H1 (cell line): ENCODE measurements around the gene TSEN54. TPM values are rescaled to one million over a fixed set of nuclear protein-coding genes. Genes with fewer than 3 reads are reported as not detected.

Source experiments
- CTCF ChIA-PET: fragments of 300-600 bp; sonication (Branson Sonifier 250); formaldehyde crosslinking; loops from one replicate; lab custom pipeline; 2021; ENCODE audit not compliant: partially characterized antibody; lab: Charles Lee
- POLR2A ChIA-PET: fragments of 300-600 bp; sonication (Branson Sonifier 250); formaldehyde crosslinking; loops from one replicate; lab custom pipeline; 2021; ENCODE audit warnings: inconsistent platforms; ENCODE audit not compliant: partially characterized antibody; lab: Charles Lee
- DNase-seq, 2 experiments: peaks; one replicate each; pipeline versions ENCODE4 v3.0.0 to v3.0.0-alpha.2; 2010 to 2022; ENCODE audit warnings: low spot score in 2 of 2, low read depth in 1 of 2, mixed read lengths in 1 of 2
- FAIRE-seq: peaks from 2 replicates; lab custom pipeline; 2011; peaks lifted over from hg19 to GRCh38; lab: Jason Lieb, UNC
- H2AFZ ChIP-seq: 2 replicates; pipeline ENCODE4 v1.8.1; 2012; ENCODE audit warnings: low read length, inconsistent platforms
- H2AK5ac ChIP-seq: 2 replicates; pipeline ENCODE4 v1.6.1; 2013; ENCODE audit warnings: low read depth, low read length
- H2BK120ac ChIP-seq: replicated peaks from 2 replicates; pipeline ENCODE3; 2013; ENCODE audit warnings: low read depth, low read length, inconsistent platforms
- H2BK12ac ChIP-seq: 2 replicates; pipeline ENCODE4 v1.6.1; 2013; ENCODE audit warnings: low read depth, low read length
- H2BK15ac ChIP-seq: 2 replicates; pipeline ENCODE4 v1.6.1; 2013; ENCODE audit warnings: low read length
- H2BK20ac ChIP-seq: 2 replicates; pipeline ENCODE4 v1.6.1; 2013; ENCODE audit warnings: low read length
- H2BK5ac ChIP-seq: 2 replicates; pipeline ENCODE4 v1.6.1; 2013; ENCODE audit warnings: low read depth, low read length
- H3K14ac ChIP-seq: 2 replicates; pipeline ENCODE4 v1.6.1; 2013; ENCODE audit warnings: inconsistent platforms; ENCODE audit not compliant: insufficient read length
- H3K18ac ChIP-seq: 2 replicates; pipeline ENCODE4 v1.6.1; 2013; ENCODE audit warnings: low read length; ENCODE audit errors: extremely low read depth
- H3K23ac ChIP-seq: 2 replicates; pipeline ENCODE4 v1.6.1; 2013; ENCODE audit warnings: inconsistent platforms; ENCODE audit not compliant: insufficient read length
- H3K23me2 ChIP-seq: 2 replicates; pipeline ENCODE4 v1.6.1; 2013; ENCODE audit warnings: low read depth, low read length
- H3K27ac ChIP-seq: 2 replicates; pipeline ENCODE4 v1.6.1; 2011; ENCODE audit warnings: low read depth, low read length, inconsistent platforms
- H3K27me3 ChIP-seq, 4 experiments: replicated peaks in 1 of 4; 1 replicate in 1 of 4; 2 replicates in 3 of 4; pipeline versions ENCODE4 v1.6.1 to v1.8.1; 2011 to 2013; ENCODE audit warnings: low read length in 3 of 4, mild to moderate bottlenecking in 3 of 4, inconsistent platforms in 2 of 4, mixed read lengths in 2 of 4, moderate library complexity in 1 of 4; ENCODE audit not compliant: control insufficient read depth in 3 of 4, insufficient read depth in 3 of 4; ENCODE audit errors: extremely low read depth in 1 of 4
- H3K36me3 ChIP-seq, 4 experiments: 2 replicates each; pipeline versions ENCODE4 v1.6.1 to v1.8.1; 2011 to 2013; ENCODE audit warnings: mild to moderate bottlenecking in 4 of 4, low read length in 3 of 4, moderate library complexity in 2 of 4, control low read depth in 1 of 4, inconsistent platforms in 1 of 4; ENCODE audit not compliant: insufficient read depth in 4 of 4, control insufficient read depth in 2 of 4
- H3K4ac ChIP-seq: replicated peaks from 2 replicates; pipeline ENCODE3; 2013; ENCODE audit warnings: low read length, low read depth, mixed read lengths, inconsistent platforms; ENCODE audit not compliant: insufficient read length
- H3K4me1 ChIP-seq, 4 experiments: replicated peaks in 1 of 4; 1 replicate in 1 of 4; 2 replicates in 3 of 4; pipeline versions ENCODE4 v1.6.1 to v1.8.1; 2011 to 2013; ENCODE audit warnings: low read length in 3 of 4, inconsistent platforms in 2 of 4, mixed read lengths in 1 of 4; ENCODE audit not compliant: insufficient read depth in 4 of 4, control insufficient read depth in 3 of 4
- H3K4me2 ChIP-seq, 2 experiments: 2 replicates each; pipeline versions ENCODE4 v1.6.1 to v1.8.1; 2011 to 2013; ENCODE audit warnings: low read depth in 2 of 2, low read length in 2 of 2, control low read depth in 1 of 2, inconsistent platforms in 1 of 2, mild to moderate bottlenecking in 1 of 2; ENCODE audit not compliant: insufficient read depth in 1 of 2
- H3K4me3 ChIP-seq, 4 experiments: fragments of 200-600, 300-600 bp in 1 of 4; sonication (generic), shearing (Covaris generic), sonication (Bioruptor Twin) in 1 of 4; 2 replicates each; pipeline versions ENCODE4 v1.5.1 to v1.8.1; 2011 to 2016; ENCODE audit warnings: low read length in 4 of 4, low read depth in 3 of 4, control low read depth in 2 of 4, inconsistent platforms in 2 of 4, mild to moderate bottlenecking in 2 of 4, mixed read lengths in 1 of 4, moderate library complexity in 1 of 4; ENCODE audit not compliant: insufficient read depth in 2 of 4; ENCODE audit errors: extremely low read depth in 1 of 4
- H3K56ac ChIP-seq: replicated peaks from 2 replicates; pipeline ENCODE3; 2013; ENCODE audit warnings: low read depth, mild to moderate bottlenecking, mixed read lengths, low read length, inconsistent platforms; ENCODE audit not compliant: insufficient read length
- H3K79me1 ChIP-seq: 2 replicates; pipeline ENCODE4 v1.6.1; 2013; ENCODE audit warnings: low read depth, low read length, control low read depth
- H3K79me2 ChIP-seq, 2 experiments: 2 replicates each; pipeline versions ENCODE4 v1.6.1 to v1.8.1; 2012 to 2013; ENCODE audit warnings: low read length in 2 of 2, mild to moderate bottlenecking in 2 of 2, inconsistent platforms in 1 of 2; ENCODE audit not compliant: insufficient read depth in 2 of 2, control insufficient read depth in 1 of 2
- H3K9ac ChIP-seq, 4 experiments: replicated peaks in 1 of 4; 1 replicate in 1 of 4; 2 replicates in 3 of 4; pipeline versions ENCODE4 v1.6.1 to v1.8.1; 2011 to 2013; ENCODE audit warnings: low read depth in 3 of 4, low read length in 3 of 4, control low read depth in 2 of 4, mild to moderate bottlenecking in 2 of 4, moderate library complexity in 2 of 4, inconsistent platforms in 1 of 4; ENCODE audit errors: extremely low read depth in 1 of 4
- H3K9me3 ChIP-seq, 2 experiments: 2 replicates each; pipeline versions ENCODE4 v1.6.1 to v1.8.1; 2012 to 2013; ENCODE audit warnings: mild to moderate bottlenecking in 2 of 2, moderate library complexity in 2 of 2, control low read depth in 1 of 2, inconsistent platforms in 1 of 2, low read depth in 1 of 2, low read length in 1 of 2, mixed read lengths in 1 of 2; ENCODE audit not compliant: insufficient read depth in 2 of 2
- H4K20me1 ChIP-seq, 2 experiments: replicated peaks in 1 of 2; 2 replicates each; pipeline versions ENCODE3 to v1.8.1; 2011 to 2013; ENCODE audit warnings: inconsistent platforms in 2 of 2, low read length in 2 of 2, mild to moderate bottlenecking in 1 of 2; ENCODE audit not compliant: insufficient read depth in 2 of 2, control insufficient read depth in 1 of 2
- H4K5ac ChIP-seq: 2 replicates; pipeline ENCODE4 v1.6.1; 2013; ENCODE audit warnings: low read length, low read depth, mixed read lengths, inconsistent platforms; ENCODE audit not compliant: insufficient read length
- H4K8ac ChIP-seq: 2 replicates; pipeline ENCODE4 v1.8.0; 2013; ENCODE audit warnings: mild to moderate bottlenecking, moderate library complexity, low read length, inconsistent platforms; ENCODE audit not compliant: insufficient read depth; ENCODE audit errors: extremely low read depth
- H4K91ac ChIP-seq: replicated peaks from 2 replicates; pipeline ENCODE3; 2013; ENCODE audit warnings: low read length, mixed read lengths, inconsistent platforms; ENCODE audit not compliant: insufficient read length
- CBX5 ChIP-seq: fragments of 300-800, 300-1000 bp; sonication (generic); IDR thresholded peaks from 2 replicates; pipeline ENCODE4 v1.7.1; 2016; ENCODE audit warnings: antibody characterized with exemption, low read length, low read depth
- E2F6 ChIP-seq: IDR thresholded peaks from 2 replicates; pipeline ENCODE4 v1.6.1; 2012; ENCODE audit warnings: inconsistent platforms
- GTF2F1 ChIP-seq: IDR thresholded peaks from 2 replicates; pipeline ENCODE4 v1.6.1; 2012; ENCODE audit warnings: low read depth, low read length, improper control_type of control experiment, borderline replicate concordance
- JUND ChIP-seq: IDR thresholded peaks from 2 replicates; pipeline ENCODE4 v1.6.1; 2011; ENCODE audit warnings: mild to moderate bottlenecking, improper control_type of control experiment, low read length
- KDM1A ChIP-seq: fragments of 200-600, 300-600 bp; sonication (generic); IDR thresholded peaks from 2 replicates; pipeline ENCODE4 v1.7.1; 2016; ENCODE audit warnings: mild to moderate bottlenecking, low read length, borderline replicate concordance
- KDM4A ChIP-seq: IDR thresholded peaks from one replicate; pipeline ENCODE4 v1.7.1; 2012; ENCODE audit warnings: low read depth, mild to moderate bottlenecking, moderate library complexity, low read length, inconsistent platforms; ENCODE audit not compliant: severe bottlenecking
- KDM5A ChIP-seq: fragments of 200-600 bp; IDR thresholded peaks from 2 replicates; pipeline ENCODE4 v1.7.1; 2012; ENCODE audit warnings: mild to moderate bottlenecking, low read length, inconsistent platforms, mixed read lengths
- RNF2 ChIP-seq: fragments of 200-900, 300-1000 bp; sonication (generic); IDR thresholded peaks from 2 replicates; pipeline ENCODE4 v1.7.1; 2016; ENCODE audit warnings: borderline replicate concordance, low read depth, mild to moderate bottlenecking, antibody characterized with exemption, low read length; ENCODE audit not compliant: poor library complexity, severe bottlenecking; ENCODE audit errors: missing control alignments
- SAP30 ChIP-seq: fragments of 300-600 bp; sonication (generic); IDR thresholded peaks from 2 replicates; pipeline ENCODE4 v1.7.1; 2012; ENCODE audit warnings: low read length, moderate library complexity, mild to moderate bottlenecking, inconsistent platforms; ENCODE audit not compliant: insufficient read depth, insufficient replicate concordance
- SP2 ChIP-seq: IDR thresholded peaks from 2 replicates; pipeline ENCODE4 v1.6.1; 2012; ENCODE audit warnings: mild to moderate bottlenecking, low read length, inconsistent platforms
- SP4 ChIP-seq: IDR thresholded peaks from 2 replicates; pipeline ENCODE4 v1.6.1; 2012; ENCODE audit warnings: low read length, inconsistent platforms
- TAF1 ChIP-seq: IDR thresholded peaks from 2 replicates; pipeline ENCODE4 v1.6.1; 2011; ENCODE audit warnings: mild to moderate bottlenecking, low read depth, low read length
- YY1 ChIP-seq: IDR thresholded peaks from 2 replicates; pipeline ENCODE4 v1.6.1; 2011; ENCODE audit warnings: low read depth, mild to moderate bottlenecking, low read length
- WGBS, 2 experiments: shearing (Covaris generic) in 1 of 2; methylation state at CpG; one replicate each; pipeline versions ENCODE4 v1.1.6 to v1.1.7; 2013 to 2015; ENCODE audit warnings: low lambda C conversion rate in 2 of 2, mixed read lengths in 2 of 2, inconsistent platforms in 1 of 2, low coverage in 1 of 2, missing lambda C conversion rate in 1 of 2; ENCODE audit not compliant: insufficient replicate concordance in 2 of 2, insufficient coverage in 1 of 2, insufficient read length in 1 of 2; ENCODE audit errors: extremely low coverage in 1 of 2, missing lambda C conversion rate in 1 of 2; 5-methylcytosine and 5-hydroxymethylcytosine counted together
- polyA plus RNA-seq, 7 experiments: library from polyadenylated mRNA; depleted of rRNA in 3 of 7; stranded (reverse) in 5 of 7; unstranded in 2 of 7; fragments of >200 nt in 5 of 7; fragments of 200-250 nt in 2 of 7; gene quantifications; 1 replicate in 5 of 7; 2 replicates in 1 of 7; 4 replicates in 1 of 7; pipeline versions ENCODE4 v1.2.1 to v1.2.3, GENCODE V29; 2011 to 2013; ENCODE audit warnings: missing spikeins in 2 of 7, mixed read lengths in 2 of 7
- total RNA-seq: library from RNA; stranded (reverse); fragmentation: NEBNext Ultra II Directional; extraction: Animal tissue kit (Norgen Biotek cat#: 25700); gene quantifications from 2 replicates; pipeline ENCODE4 v1.2.1, GENCODE V29; 2021

Gene TSEN54
- total and polyA plus RNA-seq, 2 of the 8 experiments (the other 6 are each of a cell fraction or from before 2014, with no cell fraction given): 43.6 to 60.3 TPM

GRCh38 chr17:75511270-75511609 lies 5.1 kb upstream of the TSEN54 start:
- FAIRE-seq: no peak
- no peak overlapping the region for H3K4me3 ChIP-seq
- H3K4me2 ChIP-seq: no peak overlapping the region
- no peak overlapping the region for H2BK5ac ChIP-seq
- H4K20me1 ChIP-seq: peaks cover 2 to 31% of the 10 kb centered on the region in 2 experiments
- H3K4me1 ChIP-seq: peaks cover 0 to 11% (median 3%) of the 10 kb centered on the region in 4 experiments; a peak in 4 of 7 replicates
- no peaks in the 10 kb centered on the region for H3K27me3 ChIP-seq
- peaks cover 0 to 16% of the 10 kb centered on the region in 2 experiments; a peak in 1 of 4 replicates for H3K79me2 ChIP-seq
- no peak overlapping the region for H2BK120ac ChIP-seq
- 97% methylated on average over 4 of the region's 4 CpGs; no CpG with 5 or more reads in 1 of the 2 experiments for WGBS, 2 experiments
- H2BK15ac ChIP-seq: no peak overlapping the region
- no peak overlapping the region for H4K8ac ChIP-seq
- no peak overlapping the region for H2BK12ac ChIP-seq
- ChIA-PET CTCF (interaction anchor here (1.5 to 3.9 kb wide), 3 partner anchors 7 to 87 kb away, joined by 3 to 31 read pairs (median 5); no protein-coding TSS in a partner anchor), POLR2A (interaction anchor here (0.6 to 4.5 kb wide), 2 partner anchors 11 to 237 kb away, joined by 3 to 35 read pairs; no protein-coding TSS in a partner anchor)
- no peak overlapping the region for H2BK20ac ChIP-seq
- peaks cover 0 to 8% (median 3%) of the 10 kb centered on the region in 4 experiments; a peak in 2 of 8 replicates for H3K36me3 ChIP-seq
- no peak for DNase-seq
- no peak overlapping the region for H4K91ac ChIP-seq
- no peak overlapping the region for H3K4ac ChIP-seq
- no peak overlapping the region for H2AFZ ChIP-seq
- no peak overlapping the region for H3K18ac ChIP-seq
- H3K9me3 ChIP-seq: no peaks in the 10 kb centered on the region
- H3K27ac ChIP-seq: no peak overlapping the region
- no peak overlapping the region for H3K23ac ChIP-seq
- peaks cover 12% of the 10 kb centered on the region for H3K23me2 ChIP-seq
- no peak overlapping the region for H2AK5ac ChIP-seq
- no peak overlapping the region for H3K14ac ChIP-seq
- H3K9ac ChIP-seq: no peak overlapping the region
- peaks cover 3% of the 10 kb centered on the region for H3K79me1 ChIP-seq
- no peak overlapping the region for H4K5ac ChIP-seq
- H3K56ac ChIP-seq: no peak overlapping the region
- no peak for TF ChIP-seq SAP30
- no peak for TF ChIP-seq TAF1
- TF ChIP-seq YY1: no peak
- TF ChIP-seq KDM1A: no peak
- TF ChIP-seq CBX5: no peak
- TF ChIP-seq GTF2F1: no peak
- no peak for TF ChIP-seq SP4
- no peak for TF ChIP-seq RNF2
- no peak for TF ChIP-seq JUND
- no peak for TF ChIP-seq E2F6
- no peak for TF ChIP-seq KDM5A
- no peak for TF ChIP-seq SP2
- no peak for TF ChIP-seq KDM4A
